B cell (primary cell): ENCODE data around the gene CCDC137. TPM values are rescaled to one million over a fixed set of nuclear protein-coding genes. Genes with fewer than 3 reads are reported as not detected.
A peak's percentile ranks its signal among the peaks of the same experiment; 100 is the strongest.

Experiments used
- ATAC-seq: fragments of 200-7000 bp; cut with Tn5 transposase; one replicate; pipeline ENCODE4 v1.10.0; 2021; ENCODE audit warnings: low read depth, mild to moderate bottlenecking, moderate number of reproducible peaks, moderate library complexity
- CTCF ChIA-PET: fragments of 350-600 bp; sonication (Branson Sonifier 250); formaldehyde crosslinking; loops from one replicate; lab custom pipeline; 2021; ENCODE audit warnings: antibody characterized with exemption, inconsistent platforms; lab: Charles Lee
- POLR2A ChIA-PET: fragments of 350-600 bp; sonication (Branson Sonifier 250); formaldehyde crosslinking; loops from one replicate; lab custom pipeline; 2021; ENCODE audit warnings: antibody characterized with exemption; lab: Charles Lee
- DNase-seq: peaks from one replicate; pipeline ENCODE4 v3.0.0; 2013
- H2AFZ ChIP-seq: 2 replicates; pipeline ENCODE4 v1.6.1; 2012; ENCODE audit warnings: mild to moderate bottlenecking, low read depth, low read length; ENCODE audit not compliant: insufficient read depth, poor library complexity, severe bottlenecking
- H3K27ac ChIP-seq, 2 donors: 1 replicate in 1 of 2; 2 replicates in 1 of 2; pipeline ENCODE4 v1.5.1; 2012 to 2013; ENCODE audit warnings: low read length in 2 of 2, mild to moderate bottlenecking in 2 of 2, moderate library complexity in 1 of 2
- H3K27me3 ChIP-seq, 4 experiments: fragments of 200-600 bp in 1 of 4; sonication (generic) in 1 of 4; replicated peaks in 1 of 4; 1 replicate in 2 of 4; 2 replicates in 2 of 4; pipeline versions ENCODE4 v1.6.1 to v1.7.0; 2013 to 2016; ENCODE audit warnings: low read length in 3 of 4, mild to moderate bottlenecking in 2 of 4, mixed read lengths in 1 of 4, moderate library complexity in 1 of 4; ENCODE audit not compliant: insufficient read depth in 4 of 4, control insufficient read depth in 3 of 4; ENCODE audit errors: control extremely low read depth in 1 of 4
- H3K36me3 ChIP-seq, 2 experiments: replicated peaks in 1 of 2; 1 replicate in 1 of 2; 2 replicates in 1 of 2; pipeline versions ENCODE4 v1.6.1 to v1.7.1; 2013; ENCODE audit warnings: low read length in 1 of 2; ENCODE audit not compliant: insufficient read depth in 2 of 2, control insufficient read depth in 1 of 2; ENCODE audit errors: control extremely low read depth in 1 of 2, extremely low read depth in 1 of 2
- H3K4me1 ChIP-seq, 2 donors: fragments of 200-600 bp in 1 of 2; sonication (generic) in 1 of 2; 1 replicate in 1 of 2; 2 replicates in 1 of 2; pipeline versions ENCODE4 v1.5.1 to v1.6.1; 2013 to 2017; ENCODE audit warnings: low read length in 2 of 2; ENCODE audit not compliant: control insufficient read depth in 2 of 2, insufficient read depth in 2 of 2
- H3K4me2 ChIP-seq: replicated peaks from 2 replicates; pipeline ENCODE3; 2012; ENCODE audit warnings: mild to moderate bottlenecking, low read depth, low read length; ENCODE audit not compliant: poor library complexity, severe bottlenecking
- H3K4me3 ChIP-seq, 5 experiments: fragments of 200-600 bp in 1 of 5; sonication (generic) in 1 of 5; 1 replicate in 3 of 5; 2 replicates in 2 of 5; pipeline versions ENCODE4 v1.5.1 to v1.7.0; 2011 to 2016; ENCODE audit warnings: low read length in 4 of 5, mild to moderate bottlenecking in 4 of 5, low read depth in 2 of 5, control low read depth in 1 of 5, moderate library complexity in 1 of 5; ENCODE audit not compliant: insufficient read depth in 1 of 5; ENCODE audit errors: control extremely low read depth in 1 of 5, extremely low read depth in 1 of 5
- H3K79me2 ChIP-seq: fragments of 200-600 bp; sonication (generic); one replicate; pipeline ENCODE4 v1.6.0; 2016; ENCODE audit warnings: low read length; ENCODE audit not compliant: control insufficient read depth, insufficient read depth
- H3K9ac ChIP-seq: fragments of 200-600 bp; sonication (generic); 2 replicates; pipeline ENCODE4 v1.6.1; 2017; ENCODE audit warnings: mild to moderate bottlenecking, low read length, moderate library complexity
- H3K9me3 ChIP-seq, 3 donors: one replicate each; pipeline versions ENCODE4 v1.6.1 to v1.7.1; 2013; ENCODE audit warnings: low read length in 2 of 3; ENCODE audit not compliant: control insufficient read depth in 2 of 3, insufficient read depth in 1 of 3; ENCODE audit errors: control extremely low read depth in 1 of 3
- H4K20me1 ChIP-seq: 2 replicates; pipeline ENCODE4 v1.6.0; 2012; ENCODE audit warnings: mild to moderate bottlenecking, low read length; ENCODE audit not compliant: insufficient read depth, control insufficient read depth, poor library complexity, severe bottlenecking
- H3K27ac Mint-ChIP-seq: one replicate; pipeline ENCODE4 v1.8.0; 2021; ENCODE audit warnings: mixed read lengths
- H3K27me3 Mint-ChIP-seq: one replicate; pipeline ENCODE4 v1.8.0; 2021; ENCODE audit warnings: mixed read lengths
- H3K4me1 Mint-ChIP-seq: one replicate; pipeline ENCODE4 v1.8.0; 2021; ENCODE audit warnings: mixed read lengths
- H3K4me3 Mint-ChIP-seq: one replicate; pipeline ENCODE4 v1.8.0; 2021; ENCODE audit warnings: mixed read lengths
- H3K9me3 Mint-ChIP-seq: one replicate; pipeline ENCODE4 v1.8.0; 2022; ENCODE audit warnings: mixed read lengths; ENCODE audit not compliant: insufficient read depth
- EZH2 ChIP-seq: IDR thresholded peaks from 2 replicates; pipeline ENCODE4 v1.6.1; 2012; ENCODE audit warnings: borderline replicate concordance, low read depth, mild to moderate bottlenecking, moderate library complexity, low read length; ENCODE audit not compliant: insufficient read depth, poor library complexity, severe bottlenecking
- WGBS: methylation state at CpG from one replicate; pipeline ENCODE4 v1.1.5; 2013; ENCODE audit warnings: missing lambda C conversion rate; ENCODE audit not compliant: insufficient coverage; 5-methylcytosine and 5-hydroxymethylcytosine counted together
- intact Hi-C: fragments of 100-400 bp; cut with micrococcal nuclease; formaldehyde crosslinking; loops from one replicate; pipeline ENCODE4 v1.10.0; 2022
- polyA plus RNA-seq: library from polyadenylated mRNA; depleted of rRNA; stranded (reverse); fragments of >200 nt; gene quantifications from 2 replicates; pipeline ENCODE4 v1.2.3, GENCODE V29; 2012
- total RNA-seq, 2 donors: library from RNA; stranded (reverse); fragments of 120-200 nt in 1 of 2; gene quantifications; 1 replicate in 1 of 2; 2 replicates in 1 of 2; pipeline versions ENCODE4 v1.2.3 to v1.2.4, GENCODE V29; 2013 to 2022
- TF ChIP-seq, protein P1 (sequence below): fragments of 200-600 bp; IDR thresholded peaks from one replicate; pipeline ENCODE4 v1.8.0; 2022; ENCODE audit warnings: antibody characterized with exemption, mild to moderate bottlenecking

Gene CCDC137
- total and polyA plus RNA-seq, 2 donors (not counting 1 experiment from before 2014, with no cell fraction given) = 18.8 to 36.0 TPM

DNA sequence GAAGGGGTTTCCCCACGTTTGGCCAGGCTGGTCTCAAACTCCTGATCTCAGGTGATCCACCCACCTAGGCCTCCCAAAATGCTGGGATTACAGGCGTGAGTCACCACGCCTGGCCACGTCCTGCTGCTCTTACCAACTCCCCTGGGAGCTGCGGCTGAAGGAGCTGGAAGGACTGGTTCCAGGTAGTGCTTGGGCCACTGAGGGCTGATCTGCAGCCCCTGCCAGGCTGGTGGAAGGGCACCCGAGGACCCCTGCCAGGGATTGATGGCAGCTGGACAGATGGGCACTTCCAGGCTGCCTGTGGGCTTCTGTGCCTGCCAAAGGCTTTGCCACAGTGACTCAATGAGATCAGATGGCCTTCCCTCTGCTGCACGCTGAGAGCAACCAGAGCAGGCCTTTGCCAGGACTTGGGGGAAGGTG, 2.5 kb upstream of the CCDC137 start:
- H3K4me2 ChIP-seq = no peak overlapping the region
- TF ChIP-seq, protein P1, sequence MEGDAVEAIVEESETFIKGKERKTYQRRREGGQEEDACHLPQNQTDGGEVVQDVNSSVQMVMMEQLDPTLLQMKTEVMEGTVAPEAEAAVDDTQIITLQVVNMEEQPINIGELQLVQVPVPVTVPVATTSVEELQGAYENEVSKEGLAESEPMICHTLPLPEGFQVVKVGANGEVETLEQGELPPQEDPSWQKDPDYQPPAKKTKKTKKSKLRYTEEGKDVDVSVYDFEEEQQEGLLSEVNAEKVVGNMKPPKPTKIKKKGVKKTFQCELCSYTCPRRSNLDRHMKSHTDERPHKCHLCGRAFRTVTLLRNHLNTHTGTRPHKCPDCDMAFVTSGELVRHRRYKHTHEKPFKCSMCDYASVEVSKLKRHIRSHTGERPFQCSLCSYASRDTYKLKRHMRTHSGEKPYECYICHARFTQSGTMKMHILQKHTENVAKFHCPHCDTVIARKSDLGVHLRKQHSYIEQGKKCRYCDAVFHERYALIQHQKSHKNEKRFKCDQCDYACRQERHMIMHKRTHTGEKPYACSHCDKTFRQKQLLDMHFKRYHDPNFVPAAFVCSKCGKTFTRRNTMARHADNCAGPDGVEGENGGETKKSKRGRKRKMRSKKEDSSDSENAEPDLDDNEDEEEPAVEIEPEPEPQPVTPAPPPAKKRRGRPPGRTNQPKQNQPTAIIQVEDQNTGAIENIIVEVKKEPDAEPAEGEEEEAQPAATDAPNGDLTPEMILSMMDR = no peak
- no peak for TF ChIP-seq EZH2

DNA sequence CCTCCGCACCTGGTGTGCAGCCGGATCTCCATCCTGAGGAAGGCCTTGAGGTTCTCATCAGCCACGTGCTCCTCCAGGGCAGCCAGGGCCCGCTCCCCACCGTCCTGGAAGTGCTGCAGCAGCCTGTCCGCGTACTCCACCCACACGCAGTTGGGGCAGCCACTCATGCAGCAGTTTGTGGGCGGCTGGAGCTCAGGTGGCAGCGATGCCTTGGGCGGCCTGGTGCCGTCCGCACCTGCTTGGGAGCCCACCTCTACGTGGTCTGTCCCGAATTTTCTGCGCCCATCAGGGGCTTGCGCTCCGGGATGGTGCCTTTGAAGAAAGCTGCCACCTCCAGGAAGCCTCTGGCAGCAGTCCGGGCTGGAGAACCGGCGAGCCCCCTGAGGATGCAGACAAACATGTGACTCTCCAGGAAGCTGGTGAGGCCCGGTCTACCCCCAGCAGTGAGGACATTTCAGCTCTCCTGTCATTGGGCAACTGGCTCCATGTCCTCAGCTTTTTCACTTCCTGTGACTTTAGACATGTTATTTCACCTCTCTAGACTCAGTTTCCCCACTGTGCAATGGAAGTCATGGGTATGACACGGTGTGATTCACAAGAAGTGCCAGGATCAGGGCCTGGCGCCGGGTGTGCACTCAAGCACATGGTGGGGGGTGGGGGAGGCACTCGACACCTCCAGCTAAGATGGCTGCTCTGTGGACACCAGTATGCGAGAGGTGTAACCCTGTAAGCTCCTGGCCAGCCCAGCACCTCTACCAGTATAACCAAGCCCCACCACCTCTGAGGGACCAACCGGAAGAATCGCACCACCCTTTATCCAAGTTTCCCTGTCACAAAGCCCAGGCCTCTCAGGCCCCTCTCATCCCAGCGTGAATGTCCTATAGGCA, 1.1 kb upstream of the CCDC137 start:
- Histone ChIP-seq H4K20me1 (peaks cover 7% of the 10 kb centered on the region), H3K9ac (peak overlapping the region; percentile 88), H3K79me2 (peaks cover 54% of the 10 kb centered on the region), H3K4me1 (peaks cover 19 to 25% of the 10 kb centered on the region in 2 donors), H2AFZ (peak overlapping the region; percentile 89), H3K27ac (peak overlapping the region; percentile 69 to 80), H3K4me2 (peak overlapping the region; percentile 93), H3K9me3 (no peaks in the 10 kb centered on the region), H3K36me3 (peaks cover 0 to 15% of the 10 kb centered on the region in 2 experiments), H3K4me3 (peak overlapping the region; percentile 77 to 98 (median 93)), H3K27me3 (no peaks in the 10 kb centered on the region)
- 53% methylated on average over 30 of the region's 30 CpGs for WGBS
- ChIA-PET CTCF (interaction anchor here (1.2 to 1.8 kb wide), 2 partner anchors 18 to 64 kb away, joined by 3 to 5 read pairs; partner anchors contain the start of genes ARL16 and HGS), POLR2A (no interaction called here)
- intact Hi-C loops = loop anchor here (1.0 to 2.0 kb wide), 5 partner anchors 18 to 426 kb away; partner anchors contain the start of genes ARL16, FAAP100, MRPL12 and NDUFAF8
- H3K4me3 Mint-ChIP-seq = peak overlapping the region; percentile 91
- TF ChIP-seq, protein P1 = no peak
- no peak for TF ChIP-seq EZH2
- H3K27ac Mint-ChIP-seq = peak overlapping the region; percentile 88
- DNase-seq (peak; percentile 51), ATAC-seq (no peak)
- H3K9me3 Mint-ChIP-seq = no peaks in the 10 kb centered on the region
- H3K4me1 Mint-ChIP-seq = peaks cover 23% of the 10 kb centered on the region
- no peaks in the 10 kb centered on the region for H3K27me3 Mint-ChIP-seq

More for the DNA sequence above, 2.5 kb upstream of the CCDC137 start:
- no peak for ATAC-seq
- ChIA-PET POLR2A (no interaction called here), CTCF (no interaction called here)
- no peak overlapping the region for H3K4me3 ChIP-seq
- no peak overlapping the region for H3K27ac Mint-ChIP-seq
- no peak overlapping the region for H3K27ac ChIP-seq
- peaks cover 23% of the 10 kb centered on the region for H3K4me1 Mint-ChIP-seq
- no peak overlapping the region for H3K9ac ChIP-seq
- no peak for DNase-seq
- no peaks in the 10 kb centered on the region for H3K27me3 Mint-ChIP-seq
- peaks cover 0 to 7% of the 10 kb centered on the region in 2 experiments for H3K36me3 ChIP-seq
- intact Hi-C loops = no loop called here
- no peaks in the 10 kb centered on the region for H4K20me1 ChIP-seq
- H3K9me3 ChIP-seq = no peaks in the 10 kb centered on the region
- no peaks in the 10 kb centered on the region for H3K9me3 Mint-ChIP-seq
- peaks cover 43% of the 10 kb centered on the region for H3K79me2 ChIP-seq
- peaks cover 19 to 25% of the 10 kb centered on the region in 2 donors for H3K4me1 ChIP-seq
- H2AFZ ChIP-seq = no peak overlapping the region
- H3K4me3 Mint-ChIP-seq = no peak overlapping the region
- H3K27me3 ChIP-seq = no peaks in the 10 kb centered on the region
- 87% methylated on average over 6 of the region's 7 CpGs for WGBS
